NB4 (cell line): ENCODE data around the gene PDE11A.

ENCODE experiments used
- POLR2A ChIP-seq: IDR thresholded peaks from 2 replicates; pipeline ENCODE4 v1.6.1; 2011; ENCODE audit warnings: mild to moderate bottlenecking; ENCODE audit not compliant: insufficient read length; ENCODE audit errors: extremely low read depth
- TF ChIP-seq, protein P1 (sequence below): IDR thresholded peaks from one replicate; pipeline ENCODE4 v1.5.1; 2012; ENCODE audit warnings: low read depth, low read length

DNA sequence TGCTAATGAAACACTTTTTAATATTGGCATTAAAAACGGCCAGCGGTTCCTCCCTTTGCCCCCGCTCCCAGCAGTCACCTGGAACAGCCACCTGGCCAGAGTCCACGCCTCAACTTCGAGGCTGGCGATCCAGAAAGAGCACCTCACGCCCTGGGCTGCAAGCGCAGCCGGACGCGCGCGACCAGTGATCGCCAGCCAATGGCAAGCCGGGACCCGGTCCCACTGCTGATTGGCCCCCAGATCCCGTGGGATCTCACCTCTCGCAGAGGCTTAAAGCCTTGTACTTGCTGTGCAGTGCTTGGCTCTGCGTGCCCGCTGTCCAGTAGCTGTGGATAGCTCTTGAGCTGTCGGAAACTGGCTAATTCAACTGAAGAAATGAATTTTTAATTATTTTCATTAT lies 35.6 kb upstream of the PDE11A start:
- TF ChIP-seq, protein P1, sequence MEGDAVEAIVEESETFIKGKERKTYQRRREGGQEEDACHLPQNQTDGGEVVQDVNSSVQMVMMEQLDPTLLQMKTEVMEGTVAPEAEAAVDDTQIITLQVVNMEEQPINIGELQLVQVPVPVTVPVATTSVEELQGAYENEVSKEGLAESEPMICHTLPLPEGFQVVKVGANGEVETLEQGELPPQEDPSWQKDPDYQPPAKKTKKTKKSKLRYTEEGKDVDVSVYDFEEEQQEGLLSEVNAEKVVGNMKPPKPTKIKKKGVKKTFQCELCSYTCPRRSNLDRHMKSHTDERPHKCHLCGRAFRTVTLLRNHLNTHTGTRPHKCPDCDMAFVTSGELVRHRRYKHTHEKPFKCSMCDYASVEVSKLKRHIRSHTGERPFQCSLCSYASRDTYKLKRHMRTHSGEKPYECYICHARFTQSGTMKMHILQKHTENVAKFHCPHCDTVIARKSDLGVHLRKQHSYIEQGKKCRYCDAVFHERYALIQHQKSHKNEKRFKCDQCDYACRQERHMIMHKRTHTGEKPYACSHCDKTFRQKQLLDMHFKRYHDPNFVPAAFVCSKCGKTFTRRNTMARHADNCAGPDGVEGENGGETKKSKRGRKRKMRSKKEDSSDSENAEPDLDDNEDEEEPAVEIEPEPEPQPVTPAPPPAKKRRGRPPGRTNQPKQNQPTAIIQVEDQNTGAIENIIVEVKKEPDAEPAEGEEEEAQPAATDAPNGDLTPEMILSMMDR: no peak
- TF ChIP-seq POLR2A: no peak
